Trophoblast cell (in vitro differentiated cells and primary cell): ENCODE data around the gene LRMDA.
A peak's percentile ranks its signal among the peaks of the same experiment; 100 is the strongest.

ENCODE experiments used
- DNase-seq, 2 donors: peaks; one replicate each; pipeline ENCODE4 v3.0.0-alpha.2; 2016
- H2AFZ ChIP-seq: 2 replicates; pipeline ENCODE4 v1.6.1; 2013; ENCODE audit warnings: low read length, moderate library complexity, mild to moderate bottlenecking; ENCODE audit not compliant: insufficient read depth, poor library complexity
- H2AK5ac ChIP-seq: 2 replicates; pipeline ENCODE4 v1.6.1; 2013; ENCODE audit warnings: mild to moderate bottlenecking, low read length
- H2BK120ac ChIP-seq: 2 replicates; pipeline ENCODE4 v1.6.1; 2013; ENCODE audit warnings: low read length, mild to moderate bottlenecking, moderate library complexity; ENCODE audit not compliant: insufficient read depth, poor library complexity
- H2BK12ac ChIP-seq: 2 replicates; pipeline ENCODE4 v1.6.1; 2013; ENCODE audit warnings: mild to moderate bottlenecking, low read length, moderate library complexity
- H2BK5ac ChIP-seq: 2 replicates; pipeline ENCODE4 v1.6.1; 2013; ENCODE audit warnings: low read length, low read depth, moderate library complexity, mild to moderate bottlenecking; ENCODE audit not compliant: poor library complexity
- H3K14ac ChIP-seq: 2 replicates; pipeline ENCODE4 v1.6.1; 2013; ENCODE audit warnings: mild to moderate bottlenecking, low read length
- H3K18ac ChIP-seq: 2 replicates; pipeline ENCODE4 v1.6.1; 2013; ENCODE audit warnings: mild to moderate bottlenecking, low read length
- H3K23ac ChIP-seq: 2 replicates; pipeline ENCODE4 v1.6.1; 2013; ENCODE audit warnings: low read length
- H3K27ac ChIP-seq: 2 replicates; pipeline ENCODE4 v1.5.1; 2013; ENCODE audit warnings: low read depth, mild to moderate bottlenecking, inconsistent platforms, low read length, moderate library complexity
- H3K27me3 ChIP-seq: 2 replicates; pipeline ENCODE4 v1.6.1; 2013; ENCODE audit warnings: inconsistent platforms, mild to moderate bottlenecking, low read length, moderate library complexity; ENCODE audit not compliant: insufficient read depth
- H3K36me3 ChIP-seq, 2 experiments: 1 replicate in 1 of 2; 2 replicates in 1 of 2; pipeline ENCODE4 v1.6.1; 2013; ENCODE audit warnings: low read length in 2 of 2, mild to moderate bottlenecking in 2 of 2, moderate library complexity in 1 of 2; ENCODE audit not compliant: insufficient read depth in 2 of 2, control insufficient read depth in 1 of 2
- H3K4ac ChIP-seq: 2 replicates; pipeline ENCODE4 v1.6.1; 2013; ENCODE audit warnings: low read depth, mild to moderate bottlenecking, low read length, moderate library complexity
- H3K4me1 ChIP-seq, 2 experiments: 1 replicate in 1 of 2; 2 replicates in 1 of 2; pipeline ENCODE4 v1.6.1; 2013; ENCODE audit warnings: low read length in 2 of 2, mild to moderate bottlenecking in 2 of 2, moderate library complexity in 1 of 2; ENCODE audit not compliant: insufficient read depth in 2 of 2, control insufficient read depth in 1 of 2
- H3K4me2 ChIP-seq: 2 replicates; pipeline ENCODE4 v1.6.1; 2013; ENCODE audit warnings: inconsistent platforms, mild to moderate bottlenecking, low read length, moderate library complexity
- H3K4me3 ChIP-seq: 2 replicates; pipeline ENCODE4 v1.5.1; 2013; ENCODE audit warnings: mild to moderate bottlenecking, low read depth, low read length, inconsistent platforms
- H3K79me1 ChIP-seq: one replicate; pipeline ENCODE4 v1.6.1; 2013; ENCODE audit warnings: low read length
- H3K79me2 ChIP-seq: 2 replicates; pipeline ENCODE4 v1.6.1; 2013; ENCODE audit warnings: low read length, mild to moderate bottlenecking; ENCODE audit not compliant: control insufficient read depth, insufficient read depth, poor library complexity
- H3K9ac ChIP-seq: 2 replicates; pipeline ENCODE4 v1.6.1; 2013; ENCODE audit warnings: mild to moderate bottlenecking, low read length
- H3K9me3 ChIP-seq: 2 replicates; pipeline ENCODE4 v1.6.1; 2013; ENCODE audit warnings: low read depth, mild to moderate bottlenecking, control low read depth, inconsistent platforms, low read length; ENCODE audit not compliant: insufficient read depth
- H4K12ac ChIP-seq: 2 replicates; pipeline ENCODE4 v1.6.1; 2013; ENCODE audit warnings: low read depth, mild to moderate bottlenecking, low read length, moderate library complexity
- H4K8ac ChIP-seq: 2 replicates; pipeline ENCODE4 v1.6.1; 2013; ENCODE audit warnings: low read depth, mild to moderate bottlenecking, low read length, moderate library complexity
- H4K91ac ChIP-seq: one replicate; pipeline ENCODE4 v1.6.1; 2013; ENCODE audit warnings: low read depth, mild to moderate bottlenecking, low read length, moderate library complexity
- WGBS: extraction: QIAGEN DNeasy Blood & Tissue Kit; methylation state at CpG from one replicate; pipeline ENCODE4 v1.1.7; 2013; ENCODE audit warnings: missing lambda C conversion rate; ENCODE audit not compliant: insufficient read length, insufficient coverage; ENCODE audit errors: extremely low coverage; 5-methylcytosine and 5-hydroxymethylcytosine counted together

The LRMDA gene

DNA sequence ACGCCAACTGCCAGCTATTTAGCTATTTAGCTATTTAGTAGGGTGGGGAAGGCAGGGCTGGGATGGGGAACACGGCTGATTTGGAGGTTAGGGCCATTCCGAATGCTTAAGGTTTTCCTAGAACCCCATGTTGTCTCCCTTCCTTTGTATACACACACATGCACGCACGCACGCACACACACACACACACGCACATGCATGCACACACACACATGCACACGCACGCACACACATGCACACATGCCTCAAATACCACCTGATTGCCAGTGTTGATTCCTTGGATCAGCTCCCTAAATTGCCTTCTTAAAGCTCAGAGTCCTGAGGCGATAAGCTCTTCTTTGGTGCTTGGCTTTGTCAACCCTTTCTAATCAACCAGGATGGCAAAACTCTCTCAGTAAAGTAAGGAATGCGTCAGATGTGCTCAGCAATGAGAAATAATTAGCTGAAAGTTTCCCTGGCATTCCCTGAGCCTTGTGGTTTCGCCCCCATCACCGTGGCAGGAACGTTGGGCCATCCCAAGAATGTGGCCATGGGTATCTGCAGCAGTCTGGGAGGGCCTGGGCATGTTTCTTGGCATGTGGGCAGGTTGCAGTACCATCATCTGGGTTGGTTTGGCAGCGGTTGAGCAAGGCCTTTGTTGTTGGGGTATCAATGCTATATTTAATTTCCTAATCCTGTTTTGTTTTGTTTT, 305.6 kb downstream of the LRMDA start:
- Histone ChIP-seq H3K79me2 (no peaks in the 10 kb centered on the region), H3K4me3 (peak overlapping the region; percentile 32), H3K4me2 (no peak overlapping the region), H3K27ac (no peak overlapping the region), H2AFZ (no peak overlapping the region), H3K4ac (no peak overlapping the region), H3K4me1 (no peaks in the 10 kb centered on the region), H2BK12ac (no peak overlapping the region), H3K27me3 (no peaks in the 10 kb centered on the region), H3K79me1 (no peaks in the 10 kb centered on the region), H2BK5ac (no peak overlapping the region), H3K14ac (no peak overlapping the region), H4K91ac (no peak overlapping the region), H2BK120ac (no peak overlapping the region), H3K18ac (no peak overlapping the region), H4K8ac (no peak overlapping the region), H3K9ac (no peak overlapping the region), H3K9me3 (peaks cover 5% of the 10 kb centered on the region), H4K12ac (no peak overlapping the region), H2AK5ac (no peak overlapping the region), H3K36me3 (no peaks in the 10 kb centered on the region), H3K23ac (no peak overlapping the region)
- no peak for DNase-seq
- no CpG with 5 or more reads among the region's 15 CpGs for WGBS

DNA sequence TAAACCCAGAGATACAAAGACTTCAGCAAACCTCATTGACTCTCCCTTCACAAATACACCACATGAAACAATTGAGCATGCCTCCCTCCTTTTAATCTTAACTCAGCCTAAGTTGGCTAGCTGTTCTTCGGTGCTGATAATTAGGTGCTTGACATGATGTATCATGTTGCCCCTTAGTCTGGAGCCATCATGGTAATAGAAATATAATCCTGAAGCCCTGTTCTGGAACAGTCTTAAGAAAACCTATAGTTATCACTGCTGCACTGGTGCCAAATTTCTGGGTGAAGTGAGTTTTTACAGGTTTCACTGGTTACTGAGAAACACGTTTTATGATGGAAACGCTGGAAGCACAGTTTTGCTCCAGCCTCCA, 306.1 kb downstream of the LRMDA start:
- peaks cover 5% of the 10 kb centered on the region for H3K9me3 ChIP-seq
- H2BK12ac ChIP-seq: no peak overlapping the region
- no peak overlapping the region for H3K4me3 ChIP-seq
- no peak overlapping the region for H3K4ac ChIP-seq
- no peak for DNase-seq
- H3K4me1 ChIP-seq: no peaks in the 10 kb centered on the region
- no peak overlapping the region for H3K23ac ChIP-seq
- no peak overlapping the region for H3K18ac ChIP-seq
- H3K4me2 ChIP-seq: no peak overlapping the region
- no peak overlapping the region for H2BK120ac ChIP-seq
- no CpG with 5 or more reads among the region's 3 CpGs for WGBS
- no peaks in the 10 kb centered on the region for H3K79me1 ChIP-seq
- no peaks in the 10 kb centered on the region for H3K79me2 ChIP-seq
- H4K8ac ChIP-seq: no peak overlapping the region
- no peak overlapping the region for H2AK5ac ChIP-seq
- no peak overlapping the region for H4K12ac ChIP-seq
- no peak overlapping the region for H2BK5ac ChIP-seq
- no peak overlapping the region for H2AFZ ChIP-seq
- no peak overlapping the region for H3K14ac ChIP-seq
- no peak overlapping the region for H3K27ac ChIP-seq
- no peaks in the 10 kb centered on the region for H3K27me3 ChIP-seq
- no peaks in the 10 kb centered on the region for H3K36me3 ChIP-seq
- no peak overlapping the region for H3K9ac ChIP-seq
- no peak overlapping the region for H4K91ac ChIP-seq

GRCh38 chr10:75738924-75739323, 307.5 kb downstream of the LRMDA start:
- no peak overlapping the region for H3K14ac ChIP-seq
- no peaks in the 10 kb centered on the region for H3K36me3 ChIP-seq
- H2BK5ac ChIP-seq: no peak overlapping the region
- H2BK120ac ChIP-seq: no peak overlapping the region
- no peak overlapping the region for H4K91ac ChIP-seq
- no peak overlapping the region for H3K4me2 ChIP-seq
- WGBS: no CpG with 5 or more reads among the region's 9 CpGs
- no peak overlapping the region for H3K23ac ChIP-seq
- no peaks in the 10 kb centered on the region for H3K27me3 ChIP-seq
- H4K12ac ChIP-seq: no peak overlapping the region
- H3K4ac ChIP-seq: no peak overlapping the region
- no peak overlapping the region for H3K18ac ChIP-seq
- no peak overlapping the region for H2AFZ ChIP-seq
- H2BK12ac ChIP-seq: no peak overlapping the region
- H3K4me3 ChIP-seq: no peak overlapping the region
- H3K79me2 ChIP-seq: no peaks in the 10 kb centered on the region
- H3K27ac ChIP-seq: no peak overlapping the region
- no peak overlapping the region for H4K8ac ChIP-seq
- no peak for DNase-seq
- H2AK5ac ChIP-seq: no peak overlapping the region
- no peaks in the 10 kb centered on the region for H3K79me1 ChIP-seq
- no peaks in the 10 kb centered on the region for H3K4me1 ChIP-seq
- H3K9ac ChIP-seq: no peak overlapping the region
- H3K9me3 ChIP-seq: peaks cover 5% of the 10 kb centered on the region

GRCh38 chr10:75739414-75740143, 308.2 kb downstream of the LRMDA start:
- Histone ChIP-seq H3K27me3 (no peaks in the 10 kb centered on the region), H3K14ac (no peak overlapping the region), H2AFZ (no peak overlapping the region), H3K79me2 (no peaks in the 10 kb centered on the region), H3K18ac (no peak overlapping the region), H2AK5ac (no peak overlapping the region), H3K27ac (no peak overlapping the region), H3K79me1 (no peaks in the 10 kb centered on the region), H2BK12ac (no peak overlapping the region), H3K9me3 (peaks cover 5% of the 10 kb centered on the region), H3K36me3 (no peaks in the 10 kb centered on the region), H2BK120ac (no peak overlapping the region), H2BK5ac (no peak overlapping the region), H4K91ac (no peak overlapping the region), H3K4me1 (no peaks in the 10 kb centered on the region), H3K9ac (no peak overlapping the region), H3K4me3 (no peak overlapping the region), H3K4me2 (no peak overlapping the region), H4K12ac (no peak overlapping the region), H3K23ac (no peak overlapping the region), H3K4ac (no peak overlapping the region), H4K8ac (no peak overlapping the region)
- no CpG with 5 or more reads among the region's 8 CpGs for WGBS
- no peak for DNase-seq
